ENCODE data around the gene PWP2.
"Not testable (repeated sequence)": the region's sequence is repeated elsewhere in the genome, so short reads cannot be mapped to it uniquely, and the experiment has no call there.

The PWP2 gene

DNA sequence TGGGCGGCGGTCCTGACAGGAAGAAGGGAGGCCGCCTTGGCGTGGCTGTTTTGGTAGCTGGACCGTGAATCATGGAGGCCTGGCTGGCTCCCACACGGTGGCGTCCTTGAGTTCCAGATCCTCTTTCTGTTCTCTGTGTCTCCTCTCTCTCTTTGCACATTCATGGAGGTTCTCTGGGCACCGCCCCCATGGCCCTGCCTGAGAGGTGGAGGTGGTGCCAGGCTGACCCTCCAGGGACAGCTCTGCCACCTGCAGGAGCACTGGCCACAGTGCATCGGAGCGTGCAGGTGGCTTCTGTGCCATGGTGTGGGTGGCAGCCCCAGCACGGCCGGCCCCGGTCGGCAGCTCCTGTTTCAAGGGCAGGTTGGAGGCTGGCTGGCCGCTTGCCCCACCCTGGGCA, 30.8 kb downstream of the PWP2 start:
- DNase-seq (ENCODE audit: low spot score): not testable (repeated sequence)

DNA sequence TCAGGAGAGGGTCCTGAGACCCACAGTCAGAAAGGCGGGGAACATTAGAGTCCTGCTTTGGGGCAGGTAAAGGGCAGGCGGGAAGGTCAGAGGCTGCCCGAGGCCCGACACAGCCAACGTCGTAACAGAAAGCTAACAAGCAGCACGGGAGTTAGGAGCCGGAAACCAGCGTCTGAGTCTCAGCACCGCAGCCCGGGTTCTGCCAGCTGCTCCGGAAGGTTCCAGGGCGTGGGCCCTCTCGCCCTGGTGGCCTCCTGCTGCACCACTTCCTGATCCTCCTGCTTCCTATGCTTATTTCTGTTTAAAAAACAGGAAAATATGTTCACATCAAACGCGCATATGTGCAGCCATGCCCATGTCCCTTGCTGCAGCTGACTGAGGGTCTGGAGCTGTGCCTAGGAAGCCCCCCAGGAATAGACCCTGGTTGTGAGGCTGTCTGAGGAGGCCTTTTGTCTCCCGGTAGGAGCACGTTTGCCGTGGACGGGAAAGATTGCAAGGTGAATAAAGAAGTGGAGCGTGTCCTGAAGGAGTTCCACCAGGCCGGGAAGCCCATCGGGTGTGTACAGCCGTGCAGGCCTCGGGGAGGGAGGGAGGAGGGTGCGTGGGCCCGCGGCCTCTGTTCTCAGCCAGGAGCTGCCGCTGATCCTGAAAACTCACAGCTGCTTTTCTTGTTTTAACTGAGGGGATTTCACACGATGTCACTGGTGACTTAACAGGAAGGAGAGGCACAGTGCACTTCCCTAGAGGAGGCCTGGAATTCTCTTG, 32.8 kb downstream of the PWP2 start:
- not testable (repeated sequence) for DNase-seq (ENCODE audit: low spot score)

DNA sequence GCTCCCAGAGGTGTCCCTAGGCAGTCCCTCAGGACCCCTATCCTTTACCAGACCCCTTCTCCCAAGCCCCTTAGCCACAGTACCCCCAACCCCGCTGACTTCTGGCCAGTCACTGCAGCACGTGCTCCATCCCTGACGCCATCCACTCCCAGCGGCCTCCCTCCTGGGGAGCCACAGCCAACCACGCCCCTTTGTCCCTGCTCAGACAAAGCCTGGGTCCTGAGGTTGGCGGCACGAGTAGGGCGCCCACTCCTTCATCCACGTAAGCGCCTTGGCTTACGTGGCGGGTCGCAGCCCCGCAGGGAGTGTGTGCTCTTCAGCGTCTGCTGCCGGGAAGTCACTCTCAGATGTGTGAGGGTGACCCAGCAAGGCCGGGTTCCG, 33.3 kb downstream of the PWP2 start:
- DNase-seq (ENCODE audit: low spot score): not testable (repeated sequence)

DNA sequence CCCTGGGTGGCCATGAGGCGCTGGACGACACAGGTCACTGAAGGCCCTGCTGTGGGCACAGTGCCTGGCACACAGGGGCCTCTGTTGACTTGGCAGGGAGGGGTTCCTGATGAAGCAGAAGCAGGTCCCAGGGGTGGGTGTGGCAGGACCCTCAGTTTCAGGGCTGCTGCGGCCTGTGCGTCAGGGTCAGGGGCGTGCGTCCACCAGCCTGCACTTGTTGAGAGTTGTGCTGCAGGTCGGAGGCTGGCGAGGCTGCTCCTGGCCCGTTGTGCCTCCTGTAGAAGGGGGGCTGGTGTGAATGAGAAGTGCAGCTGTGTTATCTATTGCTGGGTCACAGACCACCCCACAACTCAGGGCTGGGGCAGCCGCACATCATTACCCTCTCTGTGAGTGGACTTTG, 35.3 kb downstream of the PWP2 start:
- not testable (repeated sequence) for DNase-seq (ENCODE audit: low spot score)

DNA sequence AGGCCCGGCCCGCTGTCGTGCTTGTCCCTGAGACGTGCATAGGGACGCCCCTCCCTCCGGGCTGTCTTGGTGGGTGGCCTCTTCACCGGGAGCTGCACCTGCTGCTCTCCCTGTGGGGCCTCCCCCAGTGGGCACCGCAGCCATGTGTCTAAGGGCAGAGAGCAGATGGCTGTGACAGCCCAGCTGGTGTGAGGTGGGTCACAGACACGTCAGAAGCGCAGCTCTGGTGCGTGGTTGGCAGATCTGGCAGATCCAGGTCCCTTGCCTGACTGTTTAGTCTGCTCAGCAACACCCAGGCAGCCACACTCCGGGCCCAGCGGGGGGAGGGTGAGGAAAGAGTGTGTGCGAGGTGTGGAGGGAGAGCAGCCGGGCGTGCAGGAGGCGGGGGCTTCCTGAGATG, 36.2 kb downstream of the PWP2 start:
- DNase-seq (ENCODE audit: low spot score): not testable (repeated sequence)

DNA sequence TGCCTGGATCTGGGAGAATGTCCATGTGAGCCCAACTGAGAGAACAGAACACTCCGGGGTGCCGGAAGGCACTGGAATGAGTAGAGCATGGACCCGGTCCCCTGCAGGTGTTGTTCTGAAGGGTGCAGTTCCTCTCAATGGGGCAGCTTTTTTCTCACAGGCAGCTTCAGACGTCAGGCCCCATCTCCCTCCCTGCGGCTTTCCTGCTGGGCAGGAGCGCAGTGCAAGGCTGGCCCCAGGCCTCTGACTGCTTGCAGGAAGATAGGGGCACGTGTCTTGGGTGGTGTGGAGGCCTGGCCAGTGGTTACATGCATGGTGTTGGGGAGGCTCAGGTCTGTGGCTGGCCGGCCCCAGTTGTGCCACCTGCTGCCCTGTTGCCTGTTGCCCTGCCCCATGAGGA, 36.8 kb downstream of the PWP2 start:
- not testable (repeated sequence) for DNase-seq (ENCODE audit: low spot score)

DNA sequence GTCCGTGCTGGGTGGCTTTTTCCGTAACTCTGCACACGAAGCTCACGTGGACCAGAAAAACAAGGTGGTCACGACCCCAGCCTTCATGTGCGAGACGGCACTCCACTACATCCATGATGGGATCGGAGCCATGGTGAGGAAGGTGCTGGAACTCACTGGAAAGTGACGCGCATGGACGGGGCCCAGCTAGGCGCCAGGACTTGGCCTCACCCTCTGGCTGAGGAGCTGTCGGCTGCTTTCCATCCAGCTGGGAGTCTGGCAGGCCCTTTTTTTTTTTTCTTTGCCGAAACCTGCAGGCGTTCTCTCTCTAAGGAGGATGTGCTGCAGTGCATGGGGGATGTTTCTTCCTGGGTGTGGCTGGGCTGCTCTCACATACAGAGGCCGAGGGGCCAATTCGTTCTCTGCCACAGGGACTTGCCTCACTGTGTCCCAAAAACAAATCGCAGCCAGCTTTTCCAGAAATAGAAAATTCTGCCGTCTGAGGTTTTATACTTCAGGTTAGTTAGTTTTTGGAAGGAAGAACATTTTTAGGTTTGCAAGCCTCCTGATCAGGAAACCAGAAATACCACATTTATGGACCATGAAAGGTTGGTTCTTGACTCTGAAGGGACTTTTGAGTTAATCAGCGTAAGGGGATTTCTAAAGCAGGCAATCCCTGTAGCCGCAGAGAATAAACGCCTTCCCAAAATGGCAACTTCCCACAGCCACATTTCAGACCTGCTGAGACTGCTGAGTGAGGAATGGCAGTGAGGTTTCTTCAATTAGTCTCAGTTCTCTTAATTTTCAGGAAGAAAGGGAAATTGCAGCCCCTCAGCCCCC, 37.8 kb downstream of the PWP2 start:
- not testable (repeated sequence) for DNase-seq (ENCODE audit: low spot score)

DNA sequence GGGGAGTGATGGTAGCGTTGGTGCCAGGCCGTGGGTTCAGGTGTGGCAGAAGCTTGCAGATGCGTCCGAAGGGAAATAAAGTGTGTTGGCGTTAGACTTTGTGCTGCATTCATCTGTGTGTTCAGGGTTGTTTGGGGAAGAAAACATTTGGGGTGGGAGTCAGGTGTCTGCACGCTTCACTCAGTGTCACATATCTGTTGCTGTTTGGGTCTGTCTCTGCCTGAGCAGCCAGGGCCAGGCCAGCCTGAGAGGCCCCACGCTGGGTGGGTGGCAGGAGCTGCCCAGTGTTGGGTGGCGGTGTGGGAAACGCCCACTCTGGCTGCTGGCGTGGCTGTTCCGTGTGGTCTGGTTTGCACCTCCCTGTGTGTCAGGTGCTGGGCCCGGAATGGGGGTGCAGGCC, 38.4 kb downstream of the PWP2 start:
- DNase-seq (ENCODE audit: low spot score): not testable (repeated sequence)

DNA sequence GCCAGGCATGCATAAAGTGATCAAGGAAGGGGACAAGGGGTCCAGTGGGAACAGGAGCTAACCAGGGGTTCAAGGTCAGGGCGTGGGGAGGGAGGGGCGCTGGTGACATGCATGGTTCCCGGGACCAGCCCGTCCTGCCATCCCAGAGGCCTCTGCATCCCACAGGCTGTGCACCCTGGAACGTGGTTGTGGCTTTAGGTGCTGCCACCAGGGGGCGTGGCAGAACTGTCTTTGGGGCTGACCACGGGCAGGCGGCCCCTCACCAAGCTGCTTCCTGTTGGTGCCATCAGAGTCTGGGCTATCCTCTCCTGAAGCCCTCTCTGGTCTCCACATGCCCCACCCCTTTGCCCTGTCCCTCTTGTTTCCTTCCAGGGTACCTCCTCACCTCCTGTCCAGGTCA, 39.9 kb downstream of the PWP2 start:
- DNase-seq (ENCODE audit: low spot score): not testable (repeated sequence)

DNA sequence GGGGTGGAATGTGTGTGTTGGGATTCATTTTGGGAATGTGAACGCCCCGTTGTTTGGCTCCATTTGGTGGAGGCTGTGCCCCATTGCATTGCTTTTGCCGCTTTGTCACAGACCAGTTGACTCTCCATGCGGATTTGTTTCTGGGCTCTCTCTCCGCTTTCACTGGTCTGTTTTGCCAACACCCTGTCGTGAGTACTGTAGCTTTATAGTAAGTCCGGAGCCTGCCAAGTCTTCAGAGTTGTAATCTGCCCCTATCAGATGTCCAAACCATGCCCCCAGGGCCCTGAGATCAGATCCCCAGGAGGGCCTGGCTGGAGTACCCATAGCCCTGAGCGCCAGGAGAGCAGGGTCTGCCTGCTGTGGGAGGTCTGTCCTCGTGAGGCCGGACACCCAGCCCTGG, 43.1 kb downstream of the PWP2 start:
- DNase-seq (ENCODE audit: low spot score): not testable (repeated sequence)

DNA sequence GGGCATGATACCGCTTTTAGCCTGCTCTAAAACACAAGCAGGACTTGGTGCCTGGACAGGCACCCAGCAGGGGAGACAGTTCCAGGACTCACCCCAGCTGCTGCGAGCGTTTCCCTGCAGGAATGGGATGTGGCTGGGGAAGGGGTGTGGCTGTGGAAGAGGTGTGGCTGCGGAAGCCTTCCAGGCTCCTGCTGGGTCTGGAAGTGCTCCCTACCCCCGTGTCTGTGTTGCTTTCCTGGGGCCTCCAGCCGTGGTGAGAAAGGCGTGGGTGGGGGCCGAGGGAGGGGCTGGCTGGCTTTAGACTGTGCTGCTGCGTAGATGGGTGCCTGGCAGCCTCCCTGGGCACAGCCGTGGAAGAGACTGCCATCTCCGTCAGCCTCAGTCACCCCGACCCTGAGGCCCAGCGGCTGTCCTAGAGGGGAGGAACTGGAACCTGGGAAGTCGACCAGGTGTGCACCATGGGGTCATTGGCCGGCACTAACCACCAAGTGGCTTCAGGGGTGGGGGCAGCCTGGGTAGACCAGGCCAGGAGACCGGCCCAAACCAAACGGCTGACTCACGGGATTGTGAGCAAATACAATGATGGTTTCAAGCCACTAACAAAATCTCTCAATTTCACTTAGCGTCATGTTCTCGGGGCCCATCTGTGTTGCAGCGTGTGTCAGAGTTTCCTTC, 46.2 kb downstream of the PWP2 start:
- DNase-seq (ENCODE audit: low spot score): not testable (repeated sequence)

DNA sequence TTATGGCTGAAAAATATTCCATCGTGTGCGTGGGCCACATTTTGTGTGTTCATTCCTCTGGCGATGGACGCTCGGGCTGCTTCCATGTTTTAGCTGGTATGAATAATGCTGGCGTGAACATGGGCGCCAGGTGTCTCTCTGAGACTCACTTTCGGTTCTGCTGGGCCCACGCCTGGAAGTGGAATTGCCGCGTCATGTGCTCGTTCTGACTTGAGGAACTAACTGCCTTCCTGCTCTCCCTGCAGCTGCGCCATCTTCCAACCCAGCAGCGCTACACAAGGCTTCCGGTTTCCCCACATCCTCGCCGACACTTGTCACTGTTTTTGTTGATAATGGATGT, 46.7 kb downstream of the PWP2 start:
- not testable (repeated sequence) for DNase-seq (ENCODE audit: low spot score)

DNA sequence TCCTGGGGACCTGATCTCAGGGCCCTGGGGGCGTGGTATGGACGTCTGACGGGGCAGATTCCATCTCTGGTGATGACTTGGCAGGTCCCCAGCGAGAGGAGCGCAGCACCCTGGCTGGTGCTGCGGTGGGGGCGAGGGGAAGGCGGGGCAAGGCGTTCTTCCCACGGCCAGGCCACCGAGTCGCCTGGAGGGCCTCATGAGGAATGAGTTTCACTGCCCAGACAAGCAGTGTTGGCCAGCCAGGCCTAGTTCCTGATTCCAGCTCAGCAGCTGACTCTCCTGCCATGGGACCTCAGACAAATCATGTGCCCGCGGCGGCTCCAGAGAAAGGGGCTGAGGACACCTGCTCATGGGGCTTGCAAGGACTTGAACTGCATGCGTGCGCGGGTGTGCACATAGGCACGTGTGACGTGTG, 47.6 kb downstream of the PWP2 start:
- DNase-seq (ENCODE audit: low spot score): not testable (repeated sequence)

DNA sequence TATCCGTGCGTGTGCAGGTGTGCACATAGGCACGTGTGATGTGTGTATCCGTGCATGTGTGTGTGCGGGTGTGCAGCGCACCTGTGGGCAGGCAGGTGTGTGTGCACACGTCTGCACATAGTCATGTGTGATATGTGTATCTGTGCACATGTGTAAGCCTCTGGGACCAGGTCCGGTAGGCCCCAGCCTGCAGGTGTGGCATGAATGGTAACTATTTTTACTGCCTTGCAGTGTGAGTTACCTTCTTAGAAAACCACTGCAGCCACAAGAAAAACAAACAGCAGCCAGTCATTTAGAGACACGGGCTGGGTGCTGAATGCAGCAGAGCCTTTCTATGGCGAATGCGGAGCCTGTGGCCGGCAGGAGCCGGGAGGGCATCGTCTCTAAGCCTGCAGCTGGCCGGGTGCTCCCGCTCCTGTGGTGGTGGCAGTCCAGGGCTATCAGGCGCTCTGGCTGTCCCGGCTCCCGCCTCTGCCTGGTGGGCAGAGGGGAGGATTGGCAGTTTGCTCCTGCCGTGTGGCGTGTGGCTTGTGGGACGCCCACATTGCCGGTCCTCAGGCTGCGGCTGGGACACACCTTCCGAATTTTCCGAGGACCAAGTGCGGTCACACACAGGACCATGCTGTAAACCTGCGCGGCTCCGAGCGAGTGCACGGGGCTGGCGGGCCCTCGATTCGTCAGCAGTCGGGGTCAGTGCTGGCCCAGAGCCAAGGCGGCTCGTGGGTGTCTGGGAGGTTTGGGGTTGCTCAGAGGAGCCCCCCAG, 48.2 kb downstream of the PWP2 start:
- DNase-seq (ENCODE audit: low spot score): not testable (repeated sequence)

DNA sequence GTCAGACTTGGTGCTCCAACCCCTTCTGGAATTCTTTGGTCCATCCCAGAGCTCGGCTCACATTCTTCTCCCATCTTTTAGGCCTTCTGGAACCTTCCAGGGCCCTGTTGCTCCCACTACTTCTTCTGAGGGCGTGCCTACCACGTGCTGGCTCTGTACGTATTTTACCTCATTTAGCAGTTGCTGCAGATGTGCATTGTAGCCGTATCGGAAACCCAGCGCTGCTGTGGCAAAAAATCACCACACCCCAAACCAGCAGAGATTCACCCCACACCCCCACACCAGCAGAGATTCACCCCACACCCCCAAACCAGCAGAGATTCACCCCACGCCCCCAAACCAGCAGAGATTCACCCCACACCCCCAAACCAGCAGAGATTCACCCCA, 48.8 kb downstream of the PWP2 start:
- DNase-seq (ENCODE audit: low spot score): not testable (repeated sequence)

DNA sequence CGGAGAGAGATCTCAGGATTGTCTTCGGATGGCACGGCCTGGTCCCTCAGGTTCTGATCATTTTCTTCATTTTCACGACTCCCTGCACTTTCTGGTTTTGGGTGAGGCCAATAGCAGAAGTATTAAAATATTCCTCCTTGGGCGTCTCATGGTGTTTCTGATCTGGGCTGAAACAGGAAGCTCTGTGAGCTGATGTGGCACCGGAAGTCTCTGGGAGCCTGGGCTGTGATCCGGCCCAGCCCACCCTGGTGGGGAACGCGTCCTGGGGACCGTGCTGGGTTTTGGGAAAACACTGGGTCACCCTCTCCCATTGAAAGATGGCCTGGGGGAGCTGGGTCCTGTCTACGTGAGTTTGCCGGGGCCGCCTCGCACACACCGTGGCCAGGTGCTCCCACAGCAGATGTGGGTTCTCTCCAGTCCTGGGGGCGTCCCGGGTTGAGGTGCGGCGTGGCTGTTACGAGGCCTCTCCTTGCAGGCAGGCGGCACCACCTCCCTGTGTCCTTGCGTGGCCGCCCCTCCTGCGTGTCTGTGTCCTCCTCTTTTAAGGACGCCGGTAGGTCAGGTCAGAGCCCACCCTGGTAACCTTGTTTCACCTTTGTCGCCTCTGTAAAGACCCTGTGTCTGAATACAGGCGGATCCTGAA, 50.4 kb downstream of the PWP2 start:
- DNase-seq (ENCODE audit: low spot score): not testable (repeated sequence)

DNA sequence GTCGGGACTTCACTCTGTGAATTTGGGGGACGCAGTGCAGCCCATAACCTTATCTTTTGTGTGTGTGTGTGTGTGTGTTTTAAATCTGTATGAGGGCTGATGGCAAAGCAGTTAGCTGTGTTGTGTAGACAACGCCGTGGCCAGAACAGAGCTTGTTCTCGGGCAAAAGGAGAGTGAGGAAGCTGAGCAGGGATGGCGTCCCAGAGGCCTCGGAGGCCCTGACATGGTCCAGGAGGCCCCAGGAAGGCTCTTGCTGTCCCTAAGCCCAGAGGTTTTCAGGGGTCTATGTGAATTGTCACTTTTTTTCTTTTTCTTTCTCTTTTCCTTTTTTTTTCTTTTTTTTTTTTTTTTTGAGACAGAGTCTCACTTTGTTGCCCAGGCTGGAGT, 50.9 kb downstream of the PWP2 start:
- DNase-seq (ENCODE audit: low spot score): not testable (repeated sequence)

DNA sequence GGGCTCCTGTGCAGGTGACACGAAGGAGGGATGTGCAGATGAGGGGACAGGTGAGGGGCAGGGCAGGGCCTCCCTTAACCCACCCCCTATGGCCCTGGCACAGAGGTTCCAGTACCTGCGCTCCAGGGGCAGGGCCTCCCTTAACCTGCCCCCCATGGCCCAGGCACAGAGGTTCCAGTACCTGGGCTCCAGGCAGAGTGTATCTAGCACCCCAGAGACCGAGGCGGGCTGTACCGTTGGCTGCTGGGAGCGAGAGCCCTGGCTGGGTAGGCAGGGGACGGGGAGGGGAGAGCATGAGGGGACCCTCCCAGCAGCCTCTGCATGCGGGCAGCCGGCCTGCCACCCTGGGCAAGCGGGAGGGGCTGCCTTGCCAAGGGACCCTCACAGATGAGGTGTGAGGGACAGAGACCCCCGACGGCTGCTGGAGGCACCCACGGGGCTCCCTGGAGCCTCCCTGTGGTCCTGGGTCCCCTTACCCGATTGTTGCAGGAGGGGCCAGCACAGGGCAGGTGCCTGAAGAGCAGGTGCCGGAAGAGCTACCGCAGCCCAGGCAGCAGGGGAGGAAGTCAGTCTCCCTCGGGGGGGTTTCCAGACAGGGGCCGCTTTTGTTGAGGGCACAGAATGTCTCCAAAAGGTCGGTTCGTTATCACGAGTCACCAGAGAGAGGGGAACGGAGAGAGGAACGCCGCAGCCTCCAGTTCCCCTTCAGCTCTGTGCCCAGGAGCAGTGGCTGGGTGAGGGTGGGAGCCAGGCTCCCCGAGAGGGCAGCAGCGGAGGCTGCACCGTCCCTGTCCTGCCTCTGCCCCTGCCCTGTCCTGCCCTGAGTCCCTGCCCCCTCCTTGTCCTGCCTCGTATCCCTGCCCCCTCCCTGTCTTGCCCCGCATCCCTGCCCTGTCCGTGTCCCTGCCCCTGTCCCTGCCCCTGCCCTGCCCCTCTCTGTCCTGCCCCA, 52.4 kb downstream of the PWP2 start:
- DNase-seq (ENCODE audit: low spot score): not testable (repeated sequence)

DNA sequence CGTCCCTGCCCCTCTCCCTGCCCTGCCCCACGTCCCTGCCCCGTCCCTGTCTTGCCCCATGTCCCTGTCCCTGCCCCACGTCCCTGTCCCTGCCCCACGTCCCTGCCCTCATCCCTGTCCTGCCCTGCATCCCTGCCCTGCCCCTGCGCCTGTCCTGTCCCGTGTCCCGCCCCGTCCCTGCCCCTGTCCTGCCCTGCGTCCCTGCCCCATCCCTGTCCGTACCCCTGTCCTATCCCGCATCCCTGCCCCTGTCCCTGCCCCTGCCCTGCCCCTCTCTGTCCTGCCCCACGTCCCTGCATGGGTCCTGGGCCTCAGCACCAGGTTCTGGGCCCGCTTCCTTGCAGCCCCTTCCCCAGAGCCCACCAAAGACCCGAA, 53.1 kb downstream of the PWP2 start:
- DNase-seq (ENCODE audit: low spot score): not testable (repeated sequence)

DNA sequence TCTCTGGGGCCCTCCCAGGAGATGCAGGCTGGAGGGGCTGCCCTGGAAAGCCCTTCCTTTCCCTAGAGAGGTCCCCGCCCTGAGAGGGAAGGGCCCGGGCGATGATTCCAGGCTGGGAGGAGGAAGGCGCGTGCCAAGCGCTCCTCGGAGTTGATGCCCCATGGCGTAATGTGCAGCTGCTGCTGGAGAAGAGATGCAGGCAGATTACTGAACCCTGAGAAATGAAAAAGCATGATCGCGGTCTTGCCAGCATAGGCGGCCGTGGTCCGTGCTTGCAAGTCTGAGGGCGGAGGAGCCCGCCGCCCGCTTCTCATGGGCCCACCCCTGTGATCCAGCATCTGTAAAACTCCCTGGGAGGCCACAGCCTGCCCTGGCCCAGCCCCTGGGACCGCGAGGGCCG, 53.6 kb downstream of the PWP2 start:
- DNase-seq (ENCODE audit: low spot score): not testable (repeated sequence)

Data from RKO (cell line).